DND-41 (cell line): ENCODE measurements around the gene CCL23.

ENCODE experiments used
- ATAC-seq: fragments of 200-7000 bp; cut with Tn5 transposase; 3 replicates; pipeline ENCODE4 v1.9.1; 2021; ENCODE audit warnings: low read depth; ENCODE audit not compliant: insufficient read depth
- DNase-seq: peaks from one replicate; pipeline ENCODE4 v3.0.0-alpha.2; 2020
- H2AFZ ChIP-seq: 2 replicates; pipeline ENCODE4 v1.6.0; 2012; ENCODE audit warnings: low read depth, low read length
- H3K27ac ChIP-seq: 2 replicates; pipeline ENCODE4 v1.5.1; 2012; ENCODE audit warnings: low read length, inconsistent platforms
- H3K27me3 ChIP-seq: fragments of 200-600 bp; sonication (generic); 2 replicates; pipeline ENCODE4 v1.6.0; 2012; ENCODE audit warnings: low read length, mild to moderate bottlenecking, inconsistent platforms; ENCODE audit not compliant: insufficient read depth, poor library complexity
- H3K36me3 ChIP-seq: 2 replicates; pipeline ENCODE4 v1.5.1; 2012; ENCODE audit warnings: low read length, inconsistent platforms; ENCODE audit not compliant: insufficient read depth
- H3K4me1 ChIP-seq: 2 replicates; pipeline ENCODE4 v1.5.1; 2012; ENCODE audit warnings: mild to moderate bottlenecking, low read length; ENCODE audit not compliant: insufficient read depth
- H3K4me2 ChIP-seq: 2 replicates; pipeline ENCODE4 v1.6.0; 2012; ENCODE audit warnings: mild to moderate bottlenecking, moderate library complexity, low read length, inconsistent platforms; ENCODE audit not compliant: insufficient read depth
- H3K4me3 ChIP-seq, 2 experiments: fragments of 200-600 bp in 1 of 2; shearing (Covaris generic) in 1 of 2; 2 replicates each; pipeline ENCODE4 v1.5.1; 2012 to 2016; ENCODE audit warnings: inconsistent platforms in 2 of 2, low read length in 2 of 2, mild to moderate bottlenecking in 2 of 2, low read depth in 1 of 2, moderate library complexity in 1 of 2
- H3K79me2 ChIP-seq: 2 replicates; pipeline ENCODE4 v1.6.0; 2012; ENCODE audit warnings: low read length, inconsistent platforms; ENCODE audit not compliant: insufficient read depth
- H3K9ac ChIP-seq: 2 replicates; pipeline ENCODE4 v1.6.0; 2012; ENCODE audit warnings: low read depth, mild to moderate bottlenecking, inconsistent platforms, low read length, moderate library complexity
- H3K9me3 ChIP-seq: 2 replicates; pipeline ENCODE4 v1.5.1; 2012; ENCODE audit warnings: low read length, moderate library complexity, mild to moderate bottlenecking, inconsistent platforms; ENCODE audit not compliant: insufficient read depth, severe bottlenecking
- H4K20me1 ChIP-seq: 2 replicates; pipeline ENCODE4 v1.6.0; 2012; ENCODE audit warnings: low read length; ENCODE audit not compliant: insufficient read depth
- EZH2 ChIP-seq: IDR thresholded peaks from 3 replicates; pipeline ENCODE4 v1.6.1; 2012; ENCODE audit warnings: borderline replicate concordance, low read depth, mild to moderate bottlenecking, moderate library complexity, low read length, inconsistent platforms; ENCODE audit not compliant: severe bottlenecking
- TF ChIP-seq, protein P1 (sequence below): IDR thresholded peaks from 2 replicates; pipeline ENCODE4 v1.5.1; 2012; ENCODE audit warnings: borderline replicate concordance, low read length, moderate library complexity, mild to moderate bottlenecking; ENCODE audit not compliant: poor library complexity, severe bottlenecking; ENCODE audit errors: extremely low read depth

CCL23 gene

DNA sequence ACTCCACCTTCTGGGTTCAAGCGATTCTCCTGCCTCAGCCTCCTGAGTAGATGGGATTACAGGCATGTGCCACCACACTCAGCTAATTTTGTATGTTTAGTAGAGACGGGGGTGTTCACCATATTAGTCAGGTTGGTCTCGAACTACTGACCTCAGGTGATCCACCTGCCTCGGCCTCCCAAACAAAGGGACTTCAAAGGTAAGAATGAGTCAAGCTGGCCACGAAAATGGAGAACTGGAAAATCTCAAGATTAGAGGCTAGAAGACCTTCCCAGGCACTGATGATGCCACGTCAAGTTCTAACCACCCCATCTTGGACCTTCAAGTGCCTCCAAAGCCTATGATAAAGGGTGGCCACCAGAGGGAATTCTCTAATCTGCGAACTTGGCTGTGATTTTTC lies 15.1 kb downstream of the CCL23 start:
- DNase-seq (no peak), ATAC-seq (no peak)
- Histone ChIP-seq H3K9ac (no peak overlapping the region), H3K36me3 (no peaks in the 10 kb centered on the region), H3K27ac (no peak overlapping the region), H2AFZ (no peak overlapping the region), H3K4me3 (no peak overlapping the region), H3K9me3 (no peaks in the 10 kb centered on the region), H3K4me2 (no peak overlapping the region), H3K27me3 (no peaks in the 10 kb centered on the region), H4K20me1 (no peaks in the 10 kb centered on the region), H3K4me1 (no peaks in the 10 kb centered on the region), H3K79me2 (no peaks in the 10 kb centered on the region)
- TF ChIP-seq, protein P1, sequence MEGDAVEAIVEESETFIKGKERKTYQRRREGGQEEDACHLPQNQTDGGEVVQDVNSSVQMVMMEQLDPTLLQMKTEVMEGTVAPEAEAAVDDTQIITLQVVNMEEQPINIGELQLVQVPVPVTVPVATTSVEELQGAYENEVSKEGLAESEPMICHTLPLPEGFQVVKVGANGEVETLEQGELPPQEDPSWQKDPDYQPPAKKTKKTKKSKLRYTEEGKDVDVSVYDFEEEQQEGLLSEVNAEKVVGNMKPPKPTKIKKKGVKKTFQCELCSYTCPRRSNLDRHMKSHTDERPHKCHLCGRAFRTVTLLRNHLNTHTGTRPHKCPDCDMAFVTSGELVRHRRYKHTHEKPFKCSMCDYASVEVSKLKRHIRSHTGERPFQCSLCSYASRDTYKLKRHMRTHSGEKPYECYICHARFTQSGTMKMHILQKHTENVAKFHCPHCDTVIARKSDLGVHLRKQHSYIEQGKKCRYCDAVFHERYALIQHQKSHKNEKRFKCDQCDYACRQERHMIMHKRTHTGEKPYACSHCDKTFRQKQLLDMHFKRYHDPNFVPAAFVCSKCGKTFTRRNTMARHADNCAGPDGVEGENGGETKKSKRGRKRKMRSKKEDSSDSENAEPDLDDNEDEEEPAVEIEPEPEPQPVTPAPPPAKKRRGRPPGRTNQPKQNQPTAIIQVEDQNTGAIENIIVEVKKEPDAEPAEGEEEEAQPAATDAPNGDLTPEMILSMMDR, result no peak
- no peak for TF ChIP-seq EZH2

DNA sequence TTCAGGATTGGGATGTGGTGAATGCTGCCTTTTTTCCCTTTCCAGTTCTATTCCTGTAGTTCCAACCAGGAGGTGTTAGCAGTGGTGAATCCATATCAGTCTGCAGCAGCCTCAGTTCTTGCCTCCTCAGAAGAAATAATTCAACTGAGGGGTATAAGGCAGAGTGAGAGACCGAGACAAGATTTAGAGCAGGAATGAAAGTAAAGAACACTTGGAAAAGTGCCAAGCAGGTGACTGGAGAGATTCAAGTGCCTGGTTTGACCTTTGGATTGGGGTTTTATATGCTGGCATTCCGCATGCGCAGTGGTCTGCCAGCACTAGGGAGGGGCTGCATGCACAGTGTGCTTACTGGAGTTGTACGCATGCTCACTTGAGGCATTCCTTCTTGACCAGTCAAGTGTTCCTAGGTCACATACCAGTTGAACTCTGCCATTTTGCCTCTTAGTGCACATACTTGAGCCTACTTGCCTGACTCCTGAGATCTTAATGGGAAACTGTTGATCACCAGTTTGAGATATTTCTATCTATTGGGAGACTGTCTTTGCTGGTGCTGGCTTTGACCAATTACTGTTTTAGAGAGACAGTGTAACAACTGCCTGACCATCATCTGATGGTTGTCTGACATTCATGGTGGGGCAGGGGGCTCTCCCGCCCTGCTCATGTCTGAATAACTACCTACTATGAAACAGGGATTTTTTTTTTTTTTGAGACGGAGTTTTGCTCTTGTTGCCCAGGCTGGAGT lies 15.7 kb downstream of the CCL23 start:
- Histone ChIP-seq H4K20me1 (no peaks in the 10 kb centered on the region), H2AFZ (no peak overlapping the region), H3K4me2 (no peak overlapping the region), H3K4me1 (no peaks in the 10 kb centered on the region), H3K27me3 (no peaks in the 10 kb centered on the region), H3K79me2 (no peaks in the 10 kb centered on the region), H3K9ac (no peak overlapping the region), H3K36me3 (no peaks in the 10 kb centered on the region), H3K4me3 (no peak overlapping the region), H3K27ac (no peak overlapping the region), H3K9me3 (no peaks in the 10 kb centered on the region)
- ATAC-seq (no peak), DNase-seq (no peak)
- TF ChIP-seq EZH2, result no peak
- TF ChIP-seq, protein P1, result no peak

DNA sequence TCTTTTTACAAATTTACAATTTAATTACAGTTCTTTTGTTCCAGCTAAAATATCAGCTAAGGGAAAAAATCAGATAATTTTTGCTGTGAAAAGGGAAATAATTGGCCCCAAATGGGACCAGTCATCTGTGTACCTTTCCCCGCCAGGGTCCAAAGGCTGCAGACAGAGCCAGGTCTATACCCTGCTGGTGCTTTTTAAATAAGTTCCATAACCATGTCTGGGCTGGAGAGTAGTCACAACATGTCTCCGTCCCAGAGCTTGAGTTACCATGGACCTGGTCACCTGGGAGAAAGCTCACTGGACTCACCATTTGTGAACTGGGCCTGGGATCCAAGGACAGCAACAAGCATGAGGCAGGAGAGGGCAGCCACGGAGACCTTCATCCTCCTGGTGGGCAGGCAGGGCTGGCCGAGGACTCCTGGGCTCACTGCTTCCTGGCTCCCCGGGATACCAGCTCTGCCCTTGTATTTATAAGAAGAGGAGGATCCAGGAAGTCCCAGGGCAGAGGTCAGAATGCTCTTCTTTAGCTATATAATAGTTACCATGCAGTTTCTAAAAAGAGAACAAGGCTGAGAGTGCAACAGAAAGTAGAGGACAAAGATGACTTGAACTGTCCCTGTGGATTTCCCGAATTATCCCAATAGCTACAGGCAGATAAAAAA lies 16.5 kb downstream of the CCL23 start, which contains the start of gene CCL15:
TSS of gene CCL15 (minus strand) at position 444 of the 662 bp plus-strand sequence. CDS start at position 383, 61 bp downstream.
- Histone ChIP-seq H3K27me3 (no peaks in the 10 kb centered on the region), H3K79me2 (no peaks in the 10 kb centered on the region), H3K9me3 (no peaks in the 10 kb centered on the region), H3K4me3 (no peak within 1 kb of the TSS), H4K20me1 (no peaks in the 10 kb centered on the region), H3K4me1 (no peaks in the 10 kb centered on the region), H3K4me2 (no peak within 1 kb of the TSS), H3K27ac (no peak within 1 kb of the TSS), H3K9ac (no peak within 1 kb of the TSS), H2AFZ (no peak within 1 kb of the TSS), H3K36me3 (no peaks in the 10 kb centered on the region)
- no peak for DNase-seq
- ATAC-seq, result no peak
- no peak for TF ChIP-seq EZH2
- TF ChIP-seq, protein P1, result no peak
